Measurements from ENCODE around the gene DUOXA1. TPM values are rescaled to one million over a fixed set of nuclear protein-coding genes. Genes with fewer than 3 reads are reported as not detected.

The DUOXA1 gene
- total RNA-seq, 1 donor from 2014 or later, result not detected

DNA sequence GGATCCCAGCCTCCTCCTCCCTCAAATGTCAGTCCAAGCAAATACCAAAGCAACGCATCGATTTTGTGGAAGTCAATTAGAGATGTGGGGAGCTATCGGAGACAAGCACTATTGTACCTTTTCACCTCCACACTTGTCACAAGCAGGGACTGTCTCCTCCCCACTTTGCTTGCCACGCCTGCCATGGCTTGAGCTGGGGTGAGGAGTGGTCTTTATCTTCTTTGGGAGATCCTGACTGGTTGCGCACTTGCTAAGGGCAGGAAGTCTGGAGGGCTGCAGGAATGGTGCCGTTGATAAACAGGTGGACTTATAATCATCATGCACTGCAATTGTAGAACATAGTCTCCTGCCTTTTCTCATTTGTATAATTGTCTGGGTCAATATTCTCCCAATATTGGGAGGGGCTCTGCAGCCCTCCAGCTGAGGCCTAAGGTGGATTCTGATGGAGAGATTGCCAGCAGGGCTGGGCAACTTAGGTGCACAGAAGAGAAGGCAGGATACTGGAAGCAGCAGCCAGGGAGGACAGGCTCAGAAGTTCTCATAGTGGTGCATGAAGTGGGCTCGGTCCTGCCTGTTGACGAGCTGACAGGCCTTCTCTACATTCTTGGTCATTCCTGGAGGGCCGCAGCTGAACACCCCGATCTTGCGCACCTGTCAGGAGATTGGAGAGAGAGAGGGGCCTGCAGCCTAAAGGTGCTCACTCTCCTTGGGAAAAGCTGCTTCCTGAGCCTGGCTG, 35.9 kb downstream of the DUOXA1 start:
- Mint-ChIP-seq H3K27ac (no peak overlapping the region), H3K27me3 (ENCODE audit: insufficient read depth, low read depth) (peaks cover 10% of the 10 kb centered on the region), H3K9me3 (peaks cover 3% of the 10 kb centered on the region), H3K4me3 (no peak overlapping the region), H3K36me3 (no peaks in the 10 kb centered on the region), H3K4me1 (no peaks in the 10 kb centered on the region)
- peaks cover 12% of the 10 kb centered on the region for H3K27me3 ChIP-seq
- no peak overlapping the region for H3K27ac ChIP-seq
- H3K79me2 ChIP-seq (ENCODE audit: low read depth), result no peaks in the 10 kb centered on the region
- no peak overlapping the region for H3K9ac ChIP-seq
- H3K9me3 ChIP-seq (ENCODE audit: low read depth), result no peaks in the 10 kb centered on the region
- H3K36me3 ChIP-seq, result no peaks in the 10 kb centered on the region
- H3K4me3 ChIP-seq, result no peak overlapping the region
- no peak for DNase-seq (ENCODE audit: low spot score)
- TF ChIP-seq CTCF (IDR thresholded peaks at IDR 0.05) (no peak), EZH2 (IDR thresholded peaks at IDR 0.05) (no peak), EZH2phosphoT487 (IDR thresholded peaks at IDR 0.05) (no peak)
- no peak overlapping the region for H2AFZ ChIP-seq (replicated peaks)
- H3K4me2 ChIP-seq, result no peak overlapping the region
- no peaks in the 10 kb centered on the region for H4K20me1 ChIP-seq (ENCODE audit: low read depth)
- H3F3A ChIP-seq (ENCODE audit: low read depth), result no peaks in the 10 kb centered on the region
- no peaks in the 10 kb centered on the region for H3K4me1 ChIP-seq

DNA sequence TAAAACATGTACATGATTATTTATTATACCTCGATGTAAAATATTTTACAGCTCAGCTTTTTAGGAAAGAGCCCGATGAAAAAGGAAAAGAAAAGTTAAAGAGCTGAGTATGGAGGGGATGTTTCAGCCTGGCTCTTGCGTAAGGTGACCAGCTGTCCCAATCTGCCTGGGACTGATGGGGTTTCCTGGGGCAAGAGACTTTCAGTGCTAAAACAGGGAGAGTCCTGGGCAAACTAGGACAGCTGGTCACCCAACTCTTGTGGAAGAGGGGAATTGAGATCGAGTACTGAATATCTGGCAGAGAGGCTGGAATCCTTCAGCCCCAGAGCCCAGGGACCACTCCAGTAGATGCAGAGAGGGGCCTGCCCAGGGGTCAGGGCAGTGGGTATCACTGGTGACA, 36.7 kb downstream of the DUOXA1 start:
- H3K36me3 ChIP-seq, result no peaks in the 10 kb centered on the region
- no peaks in the 10 kb centered on the region for H3K4me1 ChIP-seq
- H3K9ac ChIP-seq, result no peak overlapping the region
- no peaks in the 10 kb centered on the region for H3F3A ChIP-seq (ENCODE audit: low read depth)
- no peak overlapping the region for H3K4me2 ChIP-seq
- H2AFZ ChIP-seq (replicated peaks), result no peak overlapping the region
- no peak overlapping the region for H3K4me3 ChIP-seq
- Mint-ChIP-seq H3K4me1 (no peaks in the 10 kb centered on the region), H3K4me3 (no peak overlapping the region), H3K9me3 (no peaks in the 10 kb centered on the region), H3K36me3 (no peaks in the 10 kb centered on the region), H3K27ac (no peak overlapping the region), H3K27me3 (ENCODE audit: insufficient read depth, low read depth) (peaks cover 10% of the 10 kb centered on the region)
- H4K20me1 ChIP-seq (ENCODE audit: low read depth), result no peaks in the 10 kb centered on the region
- no peaks in the 10 kb centered on the region for H3K79me2 ChIP-seq (ENCODE audit: low read depth)
- no peak for DNase-seq (ENCODE audit: low spot score)
- H3K27me3 ChIP-seq, result peaks cover 12% of the 10 kb centered on the region
- no peaks in the 10 kb centered on the region for H3K9me3 ChIP-seq (ENCODE audit: low read depth)
- H3K27ac ChIP-seq, result no peak overlapping the region
- TF ChIP-seq EZH2phosphoT487 (IDR thresholded peaks at IDR 0.05) (no peak), EZH2 (IDR thresholded peaks at IDR 0.05) (no peak), CTCF (IDR thresholded peaks at IDR 0.05) (no peak)

GRCh38 chr15:45091576-45091975, 38.1 kb downstream of the DUOXA1 start:
- H3K79me2 ChIP-seq (ENCODE audit: low read depth), result no peaks in the 10 kb centered on the region
- peaks cover 8% of the 10 kb centered on the region for H3K27me3 Mint-ChIP-seq (ENCODE audit: insufficient read depth, low read depth)
- no peaks in the 10 kb centered on the region for H4K20me1 ChIP-seq (ENCODE audit: low read depth)
- H3K9me3 ChIP-seq (ENCODE audit: low read depth), result no peaks in the 10 kb centered on the region
- H3K4me1 ChIP-seq, result no peaks in the 10 kb centered on the region
- H3K36me3 ChIP-seq, result no peaks in the 10 kb centered on the region
- H3K4me3 ChIP-seq, result no peak overlapping the region
- no peak for TF ChIP-seq EZH2phosphoT487 (IDR thresholded peaks at IDR 0.05)
- TF ChIP-seq CTCF (IDR thresholded peaks at IDR 0.05), result no peak
- no peak for TF ChIP-seq EZH2 (IDR thresholded peaks at IDR 0.05)
- H2AFZ ChIP-seq (replicated peaks), result no peak overlapping the region
- no peak overlapping the region for H3K4me2 ChIP-seq
- no peak overlapping the region for H3K27ac Mint-ChIP-seq
- no peaks in the 10 kb centered on the region for H3K36me3 Mint-ChIP-seq
- no peak overlapping the region for H3K9ac ChIP-seq
- H3K27me3 ChIP-seq, result peaks cover 12% of the 10 kb centered on the region
- no peaks in the 10 kb centered on the region for H3K4me1 Mint-ChIP-seq
- DNase-seq (ENCODE audit: low spot score), result no peak
- H3F3A ChIP-seq (ENCODE audit: low read depth), result no peaks in the 10 kb centered on the region
- no peaks in the 10 kb centered on the region for H3K9me3 Mint-ChIP-seq
- no peak overlapping the region for H3K4me3 Mint-ChIP-seq
- H3K27ac ChIP-seq, result no peak overlapping the region
